IPS-NIHi7 (cell line): Measurements from ENCODE around the gene ARID5B.

Source experiments
- DNase-seq: peaks from one replicate; pipeline ENCODE4 v3.0.0; 2012; ENCODE audit warnings: mixed read lengths; ENCODE audit errors: extremely low spot score

The ARID5B gene

GRCh38 chr10:61937631-61938351, 36.3 kb downstream of the ARID5B start:
- DNase-seq = no peak

DNA sequence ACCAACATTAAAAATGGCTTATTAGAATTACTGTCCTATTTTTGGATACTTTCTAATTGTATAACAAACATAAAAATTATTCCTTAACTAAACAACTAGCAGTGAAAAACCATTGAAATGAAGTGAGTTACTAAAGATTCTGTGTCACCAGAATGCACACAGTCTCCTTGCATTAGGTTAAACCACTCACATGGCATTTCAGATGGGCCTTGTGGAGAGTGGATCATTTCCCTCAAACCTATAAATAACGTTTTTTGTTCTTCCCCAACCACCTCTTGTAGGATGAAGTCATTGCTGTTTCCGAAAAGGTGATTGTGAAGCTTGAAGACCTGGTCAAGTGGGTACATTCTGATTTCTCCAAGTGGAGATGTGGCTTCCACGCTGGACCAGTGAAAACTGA, 38.4 kb downstream of the ARID5B start:
- no peak for DNase-seq

GRCh38 chr10:61941202-61941681, 39.7 kb downstream of the ARID5B start:
- DNase-seq = no peak

GRCh38 chr10:61942604-61943461, 41.3 kb downstream of the ARID5B start:
- no peak for DNase-seq

- DNase-seq = no peak
These were observed 42.3 kb downstream of the ARID5B start for GRCh38 chr10:61943674-61944378.

- no peak for DNase-seq
These were observed 43.1 kb downstream of the ARID5B start for GRCh38 chr10:61944410-61945147.

DNA sequence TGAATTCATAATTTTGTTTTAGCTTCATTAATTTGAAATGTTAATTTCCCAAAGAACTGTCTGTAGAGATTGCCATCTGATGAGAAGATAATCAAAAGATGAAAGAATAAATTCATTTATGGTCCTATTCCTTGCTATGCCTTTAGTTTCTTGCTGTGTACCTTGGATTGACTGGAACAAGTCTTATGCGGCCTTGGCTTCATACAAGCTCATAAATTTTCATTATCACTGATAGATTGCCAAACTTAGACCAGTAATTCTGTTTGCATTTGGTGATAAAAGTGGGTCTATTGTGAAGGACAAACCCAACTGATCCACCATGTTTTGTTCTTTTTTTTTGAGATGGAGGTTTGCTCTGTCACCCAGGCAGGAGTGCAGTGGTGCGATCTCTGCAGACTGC, 48.2 kb downstream of the ARID5B start:
- no peak for DNase-seq

GRCh38 chr10:61950449-61951143, 49.1 kb downstream of the ARID5B start:
- DNase-seq = no peak

GRCh38 chr10:61951144-61951483, 49.6 kb downstream of the ARID5B start:
- no peak for DNase-seq

DNA sequence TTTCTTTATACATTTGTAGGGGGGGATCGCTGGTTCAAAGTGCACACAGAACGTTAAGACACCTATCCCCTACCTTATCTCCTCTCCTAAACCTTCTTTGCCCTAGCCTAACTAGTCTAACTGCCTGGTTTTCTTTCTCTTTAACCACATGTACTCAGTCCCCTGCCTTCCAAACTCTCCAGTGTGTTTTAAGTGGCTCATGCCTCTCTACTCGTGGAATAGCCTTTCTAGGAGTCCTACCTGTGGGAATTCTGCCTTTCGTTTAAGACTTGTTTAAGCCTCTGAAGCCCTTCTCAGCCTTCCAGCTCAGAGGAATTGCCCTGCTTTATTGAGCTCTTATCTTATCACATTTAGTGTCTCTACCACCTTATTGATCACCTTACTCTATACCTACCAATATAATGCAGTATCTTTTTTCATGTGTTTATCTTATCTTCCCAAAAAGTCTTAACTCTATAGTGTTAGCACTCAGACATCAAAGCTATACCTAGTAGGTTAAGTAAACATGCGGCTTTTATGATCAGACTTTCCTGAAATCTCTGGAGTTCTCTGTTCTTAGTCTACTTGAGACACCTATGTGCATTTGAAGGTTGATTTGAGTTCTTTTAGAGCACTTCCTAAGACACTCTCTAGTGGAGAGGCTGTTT, 50.7 kb downstream of the ARID5B start:
- no peak for DNase-seq

- no peak for DNase-seq
These were observed 51.7 kb downstream of the ARID5B start for GRCh38 chr10:61953183-61953582.

DNA sequence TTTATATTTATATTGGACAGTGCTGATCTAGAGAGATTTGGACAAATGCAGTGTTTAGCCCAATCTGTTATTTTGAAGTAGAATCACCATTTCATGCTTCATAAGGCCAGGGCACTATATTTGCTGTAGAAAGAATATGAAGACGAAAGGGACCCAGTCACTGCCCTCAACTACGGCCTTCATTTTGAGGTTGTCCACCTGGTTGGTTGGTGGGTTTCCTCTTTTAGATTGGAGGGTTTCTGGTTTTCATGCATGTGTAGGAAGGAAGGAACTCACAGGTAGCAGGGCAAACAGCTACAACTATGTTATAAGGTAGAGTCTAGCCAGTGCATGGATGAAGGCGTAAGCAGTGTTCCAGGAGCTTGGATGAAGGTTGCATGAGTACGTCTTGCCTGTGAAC, 56.3 kb downstream of the ARID5B start:
- no peak for DNase-seq

GRCh38 chr10:61958311-61958710, 56.8 kb downstream of the ARID5B start:
- no peak for DNase-seq

DNA sequence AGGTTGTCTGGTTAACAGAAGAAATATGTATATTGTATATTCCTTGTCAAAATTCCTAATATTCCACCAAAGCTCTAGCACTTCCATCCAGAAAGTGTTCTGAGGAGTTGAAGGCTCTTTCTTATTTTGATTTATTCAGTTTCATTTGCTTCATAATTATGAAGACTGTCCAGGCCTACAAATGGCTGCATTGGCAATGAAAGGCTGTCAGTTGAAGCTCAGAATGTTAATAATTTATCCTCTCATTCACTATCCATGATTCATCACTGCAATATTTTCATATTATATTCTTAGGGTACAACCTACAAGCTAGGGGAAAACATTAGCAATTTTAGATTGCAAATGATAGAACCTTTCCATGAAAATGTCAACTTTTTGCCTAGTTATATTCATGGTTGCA, 57.3 kb downstream of the ARID5B start:
- DNase-seq = no peak

GRCh38 chr10:61959814-61960213, 58.3 kb downstream of the ARID5B start:
- no peak for DNase-seq

GRCh38 chr10:61960396-61961120, 59.1 kb downstream of the ARID5B start:
- DNase-seq = no peak

DNA sequence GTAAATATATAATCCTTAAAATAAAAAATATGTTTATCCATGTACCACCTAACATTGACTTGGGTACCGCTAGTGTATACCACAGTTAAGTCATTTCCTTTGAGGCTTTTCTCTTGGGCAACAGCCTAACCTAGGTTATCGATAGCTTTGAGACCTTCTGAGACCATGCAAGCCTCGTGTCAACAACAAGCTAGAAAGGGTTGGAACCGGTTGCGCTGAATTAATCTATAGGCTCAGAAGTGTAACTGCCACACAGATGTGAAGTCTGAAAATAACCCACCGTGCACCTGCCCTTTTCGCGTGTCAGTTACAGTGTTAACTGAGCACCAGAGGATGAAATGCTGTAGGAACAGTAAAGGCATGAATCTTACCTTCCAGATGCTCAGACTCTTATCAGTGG, 59.8 kb downstream of the ARID5B start:
- no peak for DNase-seq

DNA sequence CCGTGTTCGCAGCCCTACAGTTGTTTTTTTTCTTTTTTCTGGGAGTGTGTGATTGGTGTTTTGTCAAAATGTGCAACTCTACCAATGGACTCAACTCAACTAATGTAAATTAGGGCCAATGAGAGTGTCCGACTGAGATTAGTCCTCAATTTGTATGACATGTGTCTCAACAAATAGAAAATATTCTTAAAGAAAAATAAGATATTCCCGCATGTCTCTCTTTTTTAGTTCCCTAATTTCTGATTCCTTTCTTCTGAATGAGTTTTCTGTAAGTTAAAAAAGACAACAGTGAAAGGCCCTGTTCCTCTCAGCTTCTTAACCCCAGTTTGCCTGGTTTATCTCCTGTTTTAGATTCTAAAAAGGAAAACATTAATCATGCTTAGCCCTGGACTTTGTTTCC, 61.5 kb downstream of the ARID5B start:
- DNase-seq = no peak

GRCh38 chr10:61963669-61964058, 62.2 kb downstream of the ARID5B start:
- DNase-seq = no peak
